Cardiac atrium fibroblast (primary cell): ENCODE data around the gene ARFIP2. TPM values are rescaled to one million over a fixed set of nuclear protein-coding genes. Genes with fewer than 3 reads are reported as not detected.

Source experiments
- total RNA-seq: library from RNA; depleted of rRNA; stranded (reverse); fragments of >200 nt; gene quantifications from 2 replicates; pipeline ENCODE4 v1.2.3, GENCODE V29; 2015

The ARFIP2 gene, protein sequence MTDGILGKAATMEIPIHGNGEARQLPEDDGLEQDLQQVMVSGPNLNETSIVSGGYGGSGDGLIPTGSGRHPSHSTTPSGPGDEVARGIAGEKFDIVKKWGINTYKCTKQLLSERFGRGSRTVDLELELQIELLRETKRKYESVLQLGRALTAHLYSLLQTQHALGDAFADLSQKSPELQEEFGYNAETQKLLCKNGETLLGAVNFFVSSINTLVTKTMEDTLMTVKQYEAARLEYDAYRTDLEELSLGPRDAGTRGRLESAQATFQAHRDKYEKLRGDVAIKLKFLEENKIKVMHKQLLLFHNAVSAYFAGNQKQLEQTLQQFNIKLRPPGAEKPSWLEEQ
- 54.3 and 73.7 TPM in 2 replicates for total RNA-seq

DNA sequence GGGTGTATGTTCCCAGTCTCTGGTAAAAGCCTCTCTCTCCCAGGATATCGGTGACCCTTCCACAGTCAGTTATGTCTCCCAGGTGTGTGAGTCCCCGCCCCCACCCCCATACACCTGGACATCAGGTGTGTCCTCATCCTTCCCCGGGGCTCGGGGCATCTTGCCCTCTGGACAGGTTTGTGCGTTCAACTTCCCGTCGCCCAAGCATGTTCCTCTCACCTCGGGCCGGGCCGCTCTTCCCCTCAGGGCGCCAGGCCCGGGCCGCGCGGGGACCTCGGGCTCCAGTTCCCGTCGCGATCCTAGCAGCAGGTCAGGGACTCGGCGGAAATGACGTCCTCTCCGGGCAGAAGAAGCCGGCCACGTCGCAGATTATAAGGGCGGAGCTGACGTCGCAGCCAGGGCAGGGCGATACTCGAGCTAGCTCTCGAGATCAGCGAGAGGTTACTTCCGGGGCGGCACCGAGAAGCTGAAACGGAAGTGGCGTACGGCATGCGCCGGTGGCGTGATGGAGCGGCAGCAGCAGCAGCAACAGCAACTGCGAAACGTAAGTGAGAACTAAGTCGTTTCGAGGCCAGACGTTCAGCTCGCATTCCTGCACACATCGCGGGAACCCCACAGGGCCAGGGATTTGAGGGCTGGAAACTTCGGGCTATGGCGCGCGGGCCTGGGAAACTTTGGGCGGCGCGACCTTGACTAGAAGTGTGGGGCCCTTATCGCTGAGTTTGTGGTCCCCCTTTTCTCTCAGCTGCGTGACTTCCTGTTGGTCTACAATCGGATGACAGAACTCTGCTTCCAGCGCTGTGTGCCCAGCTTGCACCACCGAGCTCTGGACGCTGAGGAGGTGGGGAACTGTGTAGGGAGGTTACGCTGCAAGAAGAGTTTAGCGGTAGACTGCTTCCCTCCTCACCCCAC, at the start of gene ARFIP2, which contains the start of gene TIMM10B:
Gene ARFIP2 (minus strand): TSS at position 320 of the 912 bp plus-strand sequence. CDS start 910 bp downstream, outside the sequence.
Gene TIMM10B (plus strand): TSS at position 490 of the 912 bp plus-strand sequence. CDS start 16 bp downstream, at position 506.

DNA sequence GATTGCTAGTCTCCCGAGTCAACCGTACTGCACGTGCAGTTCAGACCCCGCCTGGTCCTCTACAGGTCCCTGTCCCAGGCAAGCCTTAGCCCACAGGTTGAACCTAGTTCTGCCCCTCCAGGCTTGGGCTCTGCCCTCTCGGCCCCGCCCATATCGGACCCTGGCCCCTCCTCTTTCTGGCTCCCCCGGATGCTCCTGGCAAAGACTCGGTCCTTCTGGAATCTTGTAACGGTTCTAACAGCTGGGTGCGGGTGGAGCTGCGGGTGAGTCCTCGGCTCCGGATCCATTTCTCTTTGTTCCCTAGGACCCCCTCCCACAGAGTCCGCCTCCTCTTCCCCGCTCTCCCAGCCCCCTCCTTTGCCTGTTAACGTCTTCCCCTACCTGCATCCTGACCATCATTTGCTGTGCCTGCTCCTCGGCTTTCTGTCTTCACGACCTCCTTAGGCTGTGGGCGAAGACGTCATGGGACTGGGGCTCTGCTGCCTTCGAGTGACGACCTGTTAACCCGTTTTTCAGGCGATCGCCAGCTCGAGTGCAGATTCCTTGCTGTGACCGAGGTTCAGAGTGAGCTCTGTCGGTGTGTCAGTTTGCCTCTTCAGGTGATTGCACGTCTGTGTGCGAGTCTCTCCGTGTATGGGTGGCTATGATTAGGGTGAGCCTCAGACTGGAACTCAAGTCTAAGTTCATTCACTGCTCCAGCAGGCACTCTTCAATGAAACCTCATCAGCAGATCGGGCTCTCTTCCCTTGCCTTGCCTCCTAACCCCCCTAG, 16.1 kb upstream of the ARFIP2 start, which contains the start of gene DNHD1:
Gene DNHD1 (plus strand): TSS at position 212 of the 771 bp plus-strand sequence. CDS start 936 bp downstream, outside the sequence.

GRCh38 chr11:6473451-6474412, 7.4 kb downstream of the ARFIP2 start, which contains the start of gene TRIM3:
Gene TRIM3, minus strand, starts transcription at chr11:6473941. Its CDS starts 8,246 bp downstream, at chr11:6465695.

GRCh38 chr11:6440906-6441358, 40.2 kb downstream of the ARFIP2 start, which contains the start of gene HPX:
Gene HPX, minus strand, starts transcription at chr11:6440987. Its CDS starts 24 bp downstream, at chr11:6440963.

Other genes starting within 250 kb of the ARFIP2 start
- gene FHIP1B, start 246.7 kb downstream of the ARFIP2 start, total RNA-seq = 8.1 and 14.3 TPM in 2 replicates
- not detected in 2 replicates for gene CNGA4, start 242.2 kb downstream of the ARFIP2 start, total RNA-seq
- gene CCKBR, start 221.5 kb downstream of the ARFIP2 start, total RNA-seq = not detected in 2 replicates
- 318 and 495 TPM in 2 replicates for gene CAVIN3, start 160.8 kb downstream of the ARFIP2 start, total RNA-seq
- gene SMPD1, start 90.9 kb downstream of the ARFIP2 start, total RNA-seq = 58.9 and 73.5 TPM in 2 replicates
- gene APBB1, start 62.2 kb downstream of the ARFIP2 start, total RNA-seq = 28.7 and 40.3 TPM in 2 replicates
- gene HPX, start 40.3 kb downstream of the ARFIP2 start, total RNA-seq = 0.49 TPM in 1 of 2 replicates, not detected in the other
- gene TRIM3, start 7.4 kb downstream of the ARFIP2 start, total RNA-seq = 14.4 and 18.6 TPM in 2 replicates
- 17.3 and 34.3 TPM in 2 replicates for gene TIMM10B, start 170 bp upstream of the ARFIP2 start, total RNA-seq
- gene DNHD1, start 15.9 kb upstream of the ARFIP2 start, total RNA-seq = 1.9 and 2.2 TPM in 2 replicates
- gene RRP8, start 122.3 kb upstream of the ARFIP2 start, total RNA-seq = 7.4 and 23.3 TPM in 2 replicates
- gene ILK, start 122.4 kb upstream of the ARFIP2 start, total RNA-seq = 130 and 151 TPM in 2 replicates
- 33.9 and 42.9 TPM in 2 replicates for gene TAF10, start 130.9 kb upstream of the ARFIP2 start, total RNA-seq
- gene TPP1, start 138.1 kb upstream of the ARFIP2 start, total RNA-seq = 55.4 and 57.9 TPM in 2 replicates
- 1.9 and 2.5 TPM in 2 replicates for gene DCHS1, start 174.5 kb upstream of the ARFIP2 start, total RNA-seq
- gene MRPL17, start 202.0 kb upstream of the ARFIP2 start, total RNA-seq = 36.6 and 44.0 TPM in 2 replicates